ENCODE measurements around the gene LYPD5.
"Not testable (repeated sequence)": the region's sequence is repeated elsewhere in the genome, so short reads cannot be mapped to it uniquely, and the experiment has no call there.

Gene LYPD5

DNA sequence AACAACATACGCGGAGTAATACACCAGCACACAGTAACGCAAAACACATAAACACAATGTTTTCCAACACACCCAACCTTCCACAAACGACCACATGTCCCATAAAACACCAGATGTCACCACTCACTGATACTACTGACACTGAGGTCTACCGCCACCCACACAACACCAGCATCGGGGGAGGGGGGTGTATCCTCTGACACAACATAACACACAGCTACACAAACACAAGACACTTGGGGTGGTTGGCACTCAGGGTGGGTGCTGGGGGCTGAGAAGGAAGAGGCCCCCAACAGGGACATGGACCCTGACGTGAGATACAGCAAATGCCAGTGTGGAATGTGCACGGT lies 20.0 kb downstream of the LYPD5 start:
- intact Hi-C loops (cut with DNase I) = no loop called here
- no peak for DNase-seq

DNA sequence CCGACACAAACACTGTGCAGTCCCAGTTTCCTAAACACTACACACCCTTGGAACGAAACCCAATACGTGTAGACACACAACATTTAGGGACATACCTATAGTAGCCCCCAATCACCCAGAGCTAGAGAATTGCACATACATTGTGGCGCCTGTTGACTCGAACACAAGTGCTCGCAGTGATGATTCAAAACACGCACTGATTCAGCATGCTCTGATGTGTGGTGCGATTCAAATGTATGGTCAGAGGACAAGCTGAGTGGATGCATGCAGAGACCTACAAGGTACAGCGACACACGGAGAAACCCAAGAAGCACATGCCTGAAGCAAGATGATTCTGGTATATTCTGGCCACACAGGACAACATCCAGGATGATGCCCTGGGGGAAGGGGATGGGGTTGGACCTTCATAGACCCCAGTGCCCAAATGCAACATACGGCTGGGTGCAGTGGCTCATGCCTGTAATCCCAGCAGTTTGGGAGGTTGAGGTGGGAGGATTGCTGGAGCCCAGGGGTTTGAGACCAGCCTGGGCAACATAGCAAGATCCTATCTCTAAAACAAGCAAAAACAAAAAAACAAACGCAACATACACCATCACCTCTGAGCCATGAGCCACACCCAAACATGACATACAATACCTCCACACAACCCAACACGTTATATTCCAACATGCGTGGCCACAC lies 20.5 kb downstream of the LYPD5 start:
- no peak for DNase-seq
- intact Hi-C loops (cut with DNase I) = no loop called here

- peak in 3 of 42 donors; percentile 25 to 32 (median 26) for DNase-seq
- intact Hi-C loops (cut with DNase I) = no loop called here
Observed at GRCh38 chr19:43780706-43781525, 21.3 kb downstream of the LYPD5 start, which contains the start of gene KCNN4. TSS of gene KCNN4 (minus strand) at chr19:43780973. CDS start at chr19:43780861, 112 bp downstream.

DNA sequence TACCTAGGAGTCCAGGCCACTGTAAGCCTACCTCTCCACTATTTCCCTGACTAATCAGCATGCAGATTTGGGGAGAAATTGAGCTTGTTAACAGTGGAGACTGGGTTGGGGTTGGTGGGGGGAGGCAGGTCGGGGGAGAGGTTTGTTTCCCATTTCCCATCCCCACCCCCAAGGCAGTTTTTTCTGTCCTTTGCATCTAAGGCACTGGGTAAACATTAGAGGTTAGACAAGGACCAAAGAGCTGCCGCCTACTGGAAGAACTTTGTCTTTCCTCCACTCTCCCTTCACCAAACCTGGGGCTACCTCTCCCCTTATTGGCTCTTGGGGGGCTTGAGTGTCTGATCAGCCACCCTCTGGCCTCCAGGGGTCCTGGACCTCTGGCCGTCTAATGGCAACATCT lies 22.4 kb downstream of the LYPD5 start:
- DNase-seq = no peak
- intact Hi-C loops (cut with DNase I) = no loop called here

GRCh38 chr19:43779147-43779819 lies 23.0 kb downstream of the LYPD5 start:
- intact Hi-C loops (cut with DNase I) = no loop called here
- DNase-seq = peak in 3 of 42 donors; percentile 27 to 46 (median 31)

DNA sequence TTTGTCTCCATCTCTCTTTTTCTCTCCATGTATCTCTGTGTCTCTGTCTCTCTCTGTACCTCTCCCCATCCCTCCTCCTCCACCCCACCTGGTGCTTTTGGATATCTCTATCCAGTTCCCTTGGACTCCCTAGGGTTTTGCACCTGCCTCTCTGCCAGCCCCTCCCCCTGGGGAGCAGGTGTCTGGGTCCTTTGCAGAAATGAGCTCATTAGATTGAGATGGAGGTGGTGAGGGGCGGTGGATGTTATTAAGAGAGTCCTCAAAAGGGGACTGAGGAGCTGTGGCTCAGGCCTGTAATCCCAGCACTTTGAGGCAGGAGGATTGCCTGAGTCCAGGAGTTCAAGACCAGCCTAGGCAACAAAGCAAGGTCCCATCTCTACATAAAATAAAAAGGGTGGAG lies 23.6 kb downstream of the LYPD5 start:
- no peak for DNase-seq
- intact Hi-C loops (cut with DNase I) = no loop called here

- peak in 3 of 42 donors; percentile 26 to 50 (median 29) for DNase-seq
- intact Hi-C loops (cut with DNase I) = no loop called here
Observed at GRCh38 chr19:43777163-43777695, 25.0 kb downstream of the LYPD5 start.

GRCh38 chr19:43776286-43776685 lies 26.0 kb downstream of the LYPD5 start:
- intact Hi-C loops (cut with DNase I) = no loop called here
- no peak for DNase-seq

GRCh38 chr19:43775299-43775890 lies 26.9 kb downstream of the LYPD5 start:
- intact Hi-C loops (cut with DNase I) = no loop called here
- DNase-seq = no peak

GRCh38 chr19:43774940-43775258 lies 27.3 kb downstream of the LYPD5 start:
- DNase-seq; intact Hi-C loops (cut with DNase I): not testable (repeated sequence)

DNA sequence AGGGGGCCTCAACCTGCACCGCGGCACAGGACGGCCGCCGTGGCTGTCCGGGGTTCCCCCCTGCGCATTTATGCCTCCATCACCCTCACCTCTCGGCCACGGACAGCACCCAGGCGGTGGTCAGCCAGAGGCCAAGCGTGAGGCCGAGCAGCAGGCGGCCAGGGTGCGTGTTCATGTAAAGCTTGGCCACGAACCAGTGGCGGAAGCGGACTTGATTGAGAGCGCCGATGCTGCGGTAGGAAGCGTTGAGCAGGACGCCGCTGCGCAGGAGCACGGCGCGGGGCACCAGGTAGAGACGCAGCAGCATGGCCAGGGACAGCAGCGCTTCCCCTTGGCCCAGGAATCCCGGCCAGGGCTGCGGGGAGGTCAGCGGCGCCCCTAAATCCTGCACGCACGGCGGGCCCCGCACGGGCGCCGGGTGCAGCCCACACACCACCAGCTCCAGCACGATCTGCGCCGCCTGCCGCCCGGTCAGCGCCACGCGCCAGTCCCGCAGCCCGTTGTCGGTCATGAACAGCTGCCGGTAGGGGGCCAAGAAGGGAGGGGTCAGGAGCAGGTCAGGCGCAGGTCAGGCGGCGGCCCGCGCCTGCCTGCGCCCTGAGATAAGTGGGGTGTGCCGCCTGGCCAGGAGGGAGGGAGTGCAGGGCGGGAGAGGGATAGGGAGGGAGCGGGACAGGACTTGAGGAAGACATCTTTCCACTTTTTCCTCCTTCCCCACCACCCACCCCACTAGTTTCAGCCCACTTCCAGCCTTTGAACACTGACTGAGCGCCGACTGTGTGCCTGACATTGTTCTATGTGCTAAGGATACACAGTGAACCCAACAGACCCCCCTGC lies 27.9 kb downstream of the LYPD5 start:
- intact Hi-C loops (cut with DNase I) = no loop called here
- DNase-seq = peak in 41 of 42 donors; percentile 33 to 81 (median 68)

DNA sequence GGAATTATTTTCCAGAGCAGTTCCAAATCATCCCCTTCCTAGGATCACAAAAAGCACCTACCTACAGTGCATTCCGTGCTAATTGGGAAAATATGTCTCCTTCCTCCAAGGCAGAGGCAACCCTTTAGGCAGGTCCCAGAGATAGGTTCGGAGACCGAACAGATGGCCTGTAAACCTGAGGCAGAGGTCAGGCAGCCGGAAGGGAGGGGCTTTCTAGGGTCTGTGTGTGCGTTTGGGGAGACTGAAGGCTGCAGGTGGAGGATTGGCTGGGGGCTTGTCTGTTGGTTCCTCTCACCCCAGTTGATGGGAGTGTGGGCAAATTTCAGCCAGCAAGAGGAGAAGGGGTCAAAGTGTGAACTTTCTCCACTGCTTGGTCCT lies 28.5 kb downstream of the LYPD5 start:
- intact Hi-C loops (cut with DNase I) = no loop called here
- no peak for DNase-seq

GRCh38 chr19:43769256-43769655 lies 33.0 kb downstream of the LYPD5 start:
- intact Hi-C loops (cut with DNase I) = no loop called here
- no peak for DNase-seq

- DNase-seq = peak in 1 of 42 donors; percentile 51
- intact Hi-C loops (cut with DNase I) = no loop called here
Observed at GRCh38 chr19:43768273-43769050, 33.8 kb downstream of the LYPD5 start.

GRCh38 chr19:43767818-43768217 lies 34.4 kb downstream of the LYPD5 start:
- intact Hi-C loops (cut with DNase I) = no loop called here
- DNase-seq = no peak

- DNase-seq = no peak
- intact Hi-C loops (cut with DNase I) = no loop called here
Observed at GRCh38 chr19:43767316-43767715, 34.9 kb downstream of the LYPD5 start.

- DNase-seq = no peak
- intact Hi-C loops (cut with DNase I) = no loop called here
Observed at GRCh38 chr19:43766755-43767043, 35.5 kb downstream of the LYPD5 start.
